BJ (cell line): ENCODE data around the gene SKI. TPM values are rescaled to one million over a fixed set of nuclear protein-coding genes. Genes with fewer than 3 reads are reported as not detected.

Source experiments
- CTCF ChIA-PET: fragments of 350-600 bp; formaldehyde crosslinking; extraction: SDS; loops from one replicate; lab custom pipeline; 2021; ENCODE audit warnings: antibody characterized with exemption, inconsistent platforms; lab: Yijun Ruan, JAX
- POLR2A ChIA-PET: fragments of 300-600 bp; sonication (Branson Sonifier 250); formaldehyde crosslinking; extraction: SDS; loops from one replicate; lab custom pipeline; 2021; ENCODE audit warnings: antibody characterized with exemption; lab: Charles Lee
- DNase-seq: peaks from one replicate; pipeline ENCODE4 v3.0.0-alpha.2; 2011; ENCODE audit warnings: low read depth
- H3K27me3 ChIP-seq: 2 replicates; pipeline ENCODE4 v1.6.0; 2011; ENCODE audit warnings: low read length; ENCODE audit not compliant: control insufficient read depth, insufficient read depth
- H3K36me3 ChIP-seq: 2 replicates; pipeline ENCODE4 v1.5.1; 2011; ENCODE audit warnings: low read length; ENCODE audit not compliant: control insufficient read depth, insufficient read depth
- H3K4me3 ChIP-seq: 2 replicates; pipeline ENCODE4 v1.5.1; 2011; ENCODE audit warnings: low read depth, mild to moderate bottlenecking, control low read depth, low read length
- polyA plus RNA-seq: library from polyadenylated mRNA; depleted of rRNA; stranded (reverse); fragments of >200 nt; gene quantifications from 2 replicates; pipeline ENCODE4 v1.2.3, GENCODE V29; 2011
- TF ChIP-seq, protein P1 (sequence below): IDR thresholded peaks from 2 replicates; pipeline ENCODE4 v1.5.1; 2011; ENCODE audit warnings: low read depth, mild to moderate bottlenecking, control low read depth, inconsistent platforms, low read length, moderate library complexity; ENCODE audit not compliant: insufficient read depth

SKI gene
- polyA plus RNA-seq, 1 experiment = 5.1 TPM

GRCh38 chr1:2189459-2190425 lies 38.4 kb upstream of the SKI start:
- CTCF ChIA-PET = interaction anchor here (0.8 to 13.2 kb wide), 6 partner anchors 10 to 357 kb away, joined by 3 to 328 read pairs (median 10); no protein-coding TSS in a partner anchor
- H3K27me3 ChIP-seq = no peaks in the 10 kb centered on the region

GRCh38 chr1:2190491-2190976 lies 37.6 kb upstream of the SKI start:
- TF ChIP-seq, protein P1, sequence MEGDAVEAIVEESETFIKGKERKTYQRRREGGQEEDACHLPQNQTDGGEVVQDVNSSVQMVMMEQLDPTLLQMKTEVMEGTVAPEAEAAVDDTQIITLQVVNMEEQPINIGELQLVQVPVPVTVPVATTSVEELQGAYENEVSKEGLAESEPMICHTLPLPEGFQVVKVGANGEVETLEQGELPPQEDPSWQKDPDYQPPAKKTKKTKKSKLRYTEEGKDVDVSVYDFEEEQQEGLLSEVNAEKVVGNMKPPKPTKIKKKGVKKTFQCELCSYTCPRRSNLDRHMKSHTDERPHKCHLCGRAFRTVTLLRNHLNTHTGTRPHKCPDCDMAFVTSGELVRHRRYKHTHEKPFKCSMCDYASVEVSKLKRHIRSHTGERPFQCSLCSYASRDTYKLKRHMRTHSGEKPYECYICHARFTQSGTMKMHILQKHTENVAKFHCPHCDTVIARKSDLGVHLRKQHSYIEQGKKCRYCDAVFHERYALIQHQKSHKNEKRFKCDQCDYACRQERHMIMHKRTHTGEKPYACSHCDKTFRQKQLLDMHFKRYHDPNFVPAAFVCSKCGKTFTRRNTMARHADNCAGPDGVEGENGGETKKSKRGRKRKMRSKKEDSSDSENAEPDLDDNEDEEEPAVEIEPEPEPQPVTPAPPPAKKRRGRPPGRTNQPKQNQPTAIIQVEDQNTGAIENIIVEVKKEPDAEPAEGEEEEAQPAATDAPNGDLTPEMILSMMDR = no peak
- POLR2A ChIA-PET = no interaction called here
- Histone ChIP-seq H3K27me3 (no peaks in the 10 kb centered on the region), H3K36me3 (peaks cover 3% of the 10 kb centered on the region), H3K4me3 (peak overlapping the region; percentile 41)
- no peak for DNase-seq
- CTCF ChIA-PET = interaction anchor here (0.8 to 13.2 kb wide), 5 partner anchors 16 to 357 kb away, joined by 3 to 328 read pairs (median 16); no protein-coding TSS in a partner anchor

More at GRCh38 chr1:2189459-2190425, 38.4 kb upstream of the SKI start:
- POLR2A ChIA-PET = interaction anchor here (0.6 to 0.7 kb wide), 3 partner anchors 11 to 1596 kb away, joined by 3 to 4 read pairs (median 3); no protein-coding TSS in a partner anchor
- TF ChIP-seq, protein P1 = no peak
- H3K4me3 ChIP-seq = peak overlapping the region; percentile 41
- H3K36me3 ChIP-seq = peaks cover 5% of the 10 kb centered on the region
- peak; percentile 79 for DNase-seq

GRCh38 chr1:2192031-2192995 lies 35.8 kb upstream of the SKI start:
- no peak overlapping the region for H3K4me3 ChIP-seq
- TF ChIP-seq, protein P1 = no peak
- H3K27me3 ChIP-seq = no peaks in the 10 kb centered on the region
- ChIA-PET CTCF (interaction anchor here (0.6 to 13.2 kb wide), 6 partner anchors 18 to 188 kb away, joined by 3 to 328 read pairs (median 8); no protein-coding TSS in a partner anchor), POLR2A (no interaction called here)
- H3K36me3 ChIP-seq = peaks cover 1% of the 10 kb centered on the region; the same call in 1 of the 2 replicates
- peak; percentile 19 for DNase-seq

- TF ChIP-seq, protein P1 = no peak
- Histone ChIP-seq H3K27me3 (no peaks in the 10 kb centered on the region), H3K4me3 (peak overlapping the region; percentile 57), H3K36me3 (peaks cover 1% of the 10 kb centered on the region; the same call in 1 of the 2 replicates)
- POLR2A ChIA-PET = no interaction called here
- no peak for DNase-seq
- CTCF ChIA-PET = interaction anchor here (1.1 to 13.2 kb wide), 3 partner anchors 14 to 186 kb away, joined by 3 to 328 read pairs (median 25); no protein-coding TSS in a partner anchor
Observed at GRCh38 chr1:2193514-2194281, 34.4 kb upstream of the SKI start.
